Suprapubic skin (tissue), 4 donors: ENCODE data around the gene SGCD. TPM values are rescaled to one million over a fixed set of nuclear protein-coding genes. Genes with fewer than 3 reads are reported as not detected.
A peak's percentile ranks its signal among the peaks of the same experiment; 100 is the strongest.

Experiments
- DNase-seq, 2 donors: peaks; one replicate each; pipeline ENCODE4 v3.0.0-alpha.2; 2019; ENCODE audit warnings: low spot score in 2 of 2
- H3K27ac ChIP-seq: fragments of 200-600 bp; sonication (generic); one replicate; pipeline ENCODE4 v1.5.1; 2019
- H3K27me3 ChIP-seq: fragments of 200-600 bp; sonication (generic); one replicate; pipeline ENCODE4 v1.5.1; 2019
- H3K36me3 ChIP-seq: fragments of 200-600 bp; sonication (generic); one replicate; pipeline ENCODE4 v1.5.1; 2019
- H3K4me1 ChIP-seq: fragments of 200-600 bp; sonication (generic); one replicate; pipeline ENCODE4 v1.5.1; 2019
- H3K4me3 ChIP-seq: fragments of 200-600 bp; sonication (generic); one replicate; pipeline ENCODE4 v1.5.1; 2019; ENCODE audit warnings: mild to moderate bottlenecking
- H3K9me3 ChIP-seq: fragments of 200-600 bp; sonication (generic); one replicate; pipeline ENCODE4 v1.5.1; 2019
- CTCF ChIP-seq, 2 donors: fragments of 200-600 bp in 1 of 2; fragments of 450-650 bp in 1 of 2; sonication (generic) in 1 of 2; IDR thresholded peaks; one replicate each; pipeline ENCODE4 v1.5.1; 2016 to 2019; ENCODE audit warnings: antibody characterized with exemption in 2 of 2, mild to moderate bottlenecking in 1 of 2, moderate library complexity in 1 of 2
- EP300 ChIP-seq: sonication (generic); formaldehyde crosslinking; IDR thresholded peaks from one replicate; pipeline ENCODE4 v1.6.1; 2017; ENCODE audit warnings: antibody characterized with exemption
- POLR2A ChIP-seq, 2 donors: fragments of 450-650 bp; IDR thresholded peaks; one replicate each; pipeline ENCODE4 v1.6.1; 2017; ENCODE audit warnings: antibody characterized with exemption in 2 of 2, mild to moderate bottlenecking in 2 of 2, moderate library complexity in 2 of 2
- POLR2AphosphoS5 ChIP-seq, 3 donors: sonication (generic); formaldehyde crosslinking; IDR thresholded peaks; one replicate each; pipeline ENCODE4 v1.6.1; 2017; ENCODE audit warnings: antibody characterized with exemption in 3 of 3
- WGBS: methylation state at CpG from one replicate; pipeline ENCODE4 v1.1.5; 2018; 5-methylcytosine and 5-hydroxymethylcytosine counted together
- total RNA-seq, 4 donors: library from RNA; depleted of rRNA; stranded (reverse); fragments of >200 nt; gene quantifications; one replicate each; pipeline ENCODE4 v1.1.0, GENCODE V29; 2016

Gene SGCD
- total RNA-seq, 4 donors from 2014 or later = 1.2 to 5.7 (median 3.9) TPM

GRCh38 chr5:156476678-156477077 is 149.7 kb downstream of the SGCD start:
- Histone ChIP-seq H3K27ac (peak overlapping the region; percentile 12), H3K36me3 (no peaks in the 10 kb centered on the region), H3K9me3 (no peaks in the 10 kb centered on the region), H3K4me1 (peaks cover 11% of the 10 kb centered on the region), H3K4me3 (no peak overlapping the region), H3K27me3 (no peaks in the 10 kb centered on the region)
- DNase-seq = no peak
- no peak for TF ChIP-seq POLR2A (IDR thresholded peaks at IDR 0.05)
- TF ChIP-seq POLR2AphosphoS5 (IDR thresholded peaks at IDR 0.05) = no peak
- no peak for TF ChIP-seq CTCF (IDR thresholded peaks at IDR 0.05)
- no peak for TF ChIP-seq EP300
- 66% methylated on average over 2 of the region's 2 CpGs for WGBS

- no peak for DNase-seq
- no peak overlapping the region for H3K27ac ChIP-seq
- TF ChIP-seq POLR2A (IDR thresholded peaks at IDR 0.05) (no peak), POLR2AphosphoS5 (IDR thresholded peaks at IDR 0.05) (no peak), EP300 (no peak), CTCF (IDR thresholded peaks at IDR 0.05) (no peak)
- no peak overlapping the region for H3K4me3 ChIP-seq
- H3K9me3 ChIP-seq = no peaks in the 10 kb centered on the region
- H3K27me3 ChIP-seq = no peaks in the 10 kb centered on the region
- peaks cover 11% of the 10 kb centered on the region for H3K4me1 ChIP-seq
- WGBS = 75% methylated on average over 1 of the region's 1 CpG
- no peaks in the 10 kb centered on the region for H3K36me3 ChIP-seq
These were observed 150.2 kb downstream of the SGCD start for GRCh38 chr5:156477196-156477595.

GRCh38 chr5:156479849-156480248 is 152.9 kb downstream of the SGCD start:
- Histone ChIP-seq H3K4me1 (peaks cover 10% of the 10 kb centered on the region), H3K27me3 (no peaks in the 10 kb centered on the region), H3K4me3 (no peak overlapping the region), H3K36me3 (no peaks in the 10 kb centered on the region), H3K9me3 (peaks cover 4% of the 10 kb centered on the region), H3K27ac (no peak overlapping the region)
- TF ChIP-seq EP300 (no peak), CTCF (IDR thresholded peaks at IDR 0.05) (no peak), POLR2AphosphoS5 (IDR thresholded peaks at IDR 0.05) (no peak), POLR2A (IDR thresholded peaks at IDR 0.05) (no peak)
- peak in 1 of 2 donors; percentile 62 for DNase-seq
- 83% methylated on average over 1 of the region's 1 CpG for WGBS

GRCh38 chr5:156481741-156482140 is 154.8 kb downstream of the SGCD start:
- Histone ChIP-seq H3K36me3 (no peaks in the 10 kb centered on the region), H3K4me3 (no peak overlapping the region), H3K9me3 (peaks cover 4% of the 10 kb centered on the region), H3K27ac (no peak overlapping the region), H3K27me3 (no peaks in the 10 kb centered on the region), H3K4me1 (no peaks in the 10 kb centered on the region)
- DNase-seq = no peak
- WGBS = 61% methylated on average over 4 of the region's 4 CpGs
- TF ChIP-seq POLR2AphosphoS5 (IDR thresholded peaks at IDR 0.05) (no peak), CTCF (IDR thresholded peaks at IDR 0.05) (no peak), EP300 (no peak), POLR2A (IDR thresholded peaks at IDR 0.05) (no peak)

GRCh38 chr5:156482818-156483217 is 155.9 kb downstream of the SGCD start:
- TF ChIP-seq CTCF (IDR thresholded peaks at IDR 0.05) = no peak
- TF ChIP-seq EP300 = no peak
- TF ChIP-seq POLR2AphosphoS5 (IDR thresholded peaks at IDR 0.05) = no peak
- no peak for TF ChIP-seq POLR2A (IDR thresholded peaks at IDR 0.05)
- Histone ChIP-seq H3K4me3 (no peak overlapping the region), H3K9me3 (peaks cover 4% of the 10 kb centered on the region), H3K27ac (no peak overlapping the region), H3K4me1 (no peaks in the 10 kb centered on the region), H3K27me3 (no peaks in the 10 kb centered on the region), H3K36me3 (no peaks in the 10 kb centered on the region)
- DNase-seq = no peak
